Measurements from ENCODE around the gene TAS1R2.

TAS1R2 gene

GRCh38 chr1:18817795-18818435 is 41.5 kb downstream of the TAS1R2 start:
- no peak overlapping the region for H3K4me3 ChIP-seq
- DNase-seq (ENCODE audit: low read depth, low spot score), result no peak
- H3K36me3 ChIP-seq (ENCODE audit: insufficient read depth, low read length), result no peaks in the 10 kb centered on the region
- H3K9me3 ChIP-seq (ENCODE audit: low read depth, low read length), result no peaks in the 10 kb centered on the region
- no peak overlapping the region for H3K27ac ChIP-seq
- no peak overlapping the region for H3K9ac ChIP-seq (ENCODE audit: insufficient read length)
- TF ChIP-seq FOXP2 (optimal IDR thresholded peaks at IDR 0.05; ENCODE audit: control extremely low read depth, extremely low read length, insufficient read depth) (no peak), EZH2 (IDR thresholded peaks at IDR 0.05) (no peak), POLR2AphosphoS5 (IDR thresholded peaks at IDR 0.05; ENCODE audit: borderline replicate concordance, low read depth, low read length) (no peak)

- Histone ChIP-seq H3K27ac (no peak overlapping the region), H3K36me3 (ENCODE audit: insufficient read depth, low read length) (no peaks in the 10 kb centered on the region), H3K9me3 (ENCODE audit: low read depth, low read length) (no peaks in the 10 kb centered on the region), H3K9ac (ENCODE audit: insufficient read length) (no peak overlapping the region), H3K4me3 (no peak overlapping the region)
- no peak for DNase-seq (ENCODE audit: low read depth, low spot score)
- TF ChIP-seq EZH2 (IDR thresholded peaks at IDR 0.05) (no peak), POLR2AphosphoS5 (IDR thresholded peaks at IDR 0.05; ENCODE audit: borderline replicate concordance, low read depth, low read length) (no peak), FOXP2 (optimal IDR thresholded peaks at IDR 0.05; ENCODE audit: control extremely low read depth, extremely low read length, insufficient read depth) (no peak)
These were observed 42.1 kb downstream of the TAS1R2 start for GRCh38 chr1:18817316-18817715.

- TF ChIP-seq FOXP2 (optimal IDR thresholded peaks at IDR 0.05; ENCODE audit: control extremely low read depth, extremely low read length, insufficient read depth), result no peak
- no peak for TF ChIP-seq EZH2 (IDR thresholded peaks at IDR 0.05)
- no peak for TF ChIP-seq POLR2AphosphoS5 (IDR thresholded peaks at IDR 0.05; ENCODE audit: borderline replicate concordance, low read depth, low read length)
- H3K4me3 ChIP-seq, result no peak overlapping the region
- no peak overlapping the region for H3K27ac ChIP-seq
- DNase-seq (ENCODE audit: low read depth, low spot score), result no peak
- no peaks in the 10 kb centered on the region for H3K36me3 ChIP-seq (ENCODE audit: insufficient read depth, low read length)
- no peak overlapping the region for H3K9ac ChIP-seq (ENCODE audit: insufficient read length)
- no peaks in the 10 kb centered on the region for H3K9me3 ChIP-seq (ENCODE audit: low read depth, low read length)
These were observed 42.7 kb downstream of the TAS1R2 start for GRCh38 chr1:18816808-18817207.

- no peak for DNase-seq (ENCODE audit: low read depth, low spot score)
- H3K27ac ChIP-seq, result no peak overlapping the region
- H3K9me3 ChIP-seq (ENCODE audit: low read depth, low read length), result no peaks in the 10 kb centered on the region
- no peak for TF ChIP-seq FOXP2 (optimal IDR thresholded peaks at IDR 0.05; ENCODE audit: control extremely low read depth, extremely low read length, insufficient read depth)
- TF ChIP-seq EZH2 (IDR thresholded peaks at IDR 0.05), result no peak
- TF ChIP-seq POLR2AphosphoS5 (IDR thresholded peaks at IDR 0.05; ENCODE audit: borderline replicate concordance, low read depth, low read length), result no peak
- no peak overlapping the region for H3K9ac ChIP-seq (ENCODE audit: insufficient read length)
- no peaks in the 10 kb centered on the region for H3K36me3 ChIP-seq (ENCODE audit: insufficient read depth, low read length)
- H3K4me3 ChIP-seq, result no peak overlapping the region
These were observed 44.5 kb downstream of the TAS1R2 start for GRCh38 chr1:18814874-18815531.

DNA sequence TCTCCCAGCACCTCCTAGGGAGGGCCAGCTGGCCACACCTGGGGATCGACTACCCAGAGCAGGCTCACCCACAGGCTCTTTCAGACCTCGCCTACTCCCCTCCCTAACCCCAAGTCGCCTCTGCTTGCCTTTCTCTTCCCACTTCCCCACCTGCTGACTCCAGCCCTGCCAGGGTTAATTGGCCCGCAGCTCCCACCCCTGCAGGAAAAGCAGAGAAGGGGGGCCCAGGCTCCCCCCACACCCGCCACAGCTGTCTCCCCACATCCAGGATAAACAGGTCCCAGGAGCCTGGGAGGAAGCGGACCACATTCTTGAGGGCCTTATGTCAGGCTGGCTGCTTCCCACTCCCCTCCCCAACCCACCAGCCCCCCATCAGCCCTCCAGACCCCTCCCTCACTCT is 45.0 kb downstream of the TAS1R2 start:
- TF ChIP-seq EZH2 (IDR thresholded peaks at IDR 0.05), result no peak
- H3K27ac ChIP-seq, result no peak overlapping the region
- no peaks in the 10 kb centered on the region for H3K36me3 ChIP-seq (ENCODE audit: insufficient read depth, low read length)
- DNase-seq (ENCODE audit: low read depth, low spot score), result no peak
- no peak overlapping the region for H3K4me3 ChIP-seq
- no peak overlapping the region for H3K9ac ChIP-seq (ENCODE audit: insufficient read length)
- no peaks in the 10 kb centered on the region for H3K9me3 ChIP-seq (ENCODE audit: low read depth, low read length)

- DNase-seq (ENCODE audit: low read depth, low spot score), result no peak
- H3K9me3 ChIP-seq (ENCODE audit: low read depth, low read length), result no peaks in the 10 kb centered on the region
- no peaks in the 10 kb centered on the region for H3K36me3 ChIP-seq (ENCODE audit: insufficient read depth, low read length)
- H3K27ac ChIP-seq, result no peak overlapping the region
- TF ChIP-seq FOXP2 (optimal IDR thresholded peaks at IDR 0.05; ENCODE audit: control extremely low read depth, extremely low read length, insufficient read depth) (no peak), POLR2AphosphoS5 (IDR thresholded peaks at IDR 0.05; ENCODE audit: borderline replicate concordance, low read depth, low read length) (no peak), EZH2 (IDR thresholded peaks at IDR 0.05) (no peak)
- H3K9ac ChIP-seq (ENCODE audit: insufficient read length), result no peak overlapping the region
- H3K4me3 ChIP-seq, result no peak overlapping the region
These were observed 47.0 kb downstream of the TAS1R2 start for GRCh38 chr1:18812453-18812939.

DNA sequence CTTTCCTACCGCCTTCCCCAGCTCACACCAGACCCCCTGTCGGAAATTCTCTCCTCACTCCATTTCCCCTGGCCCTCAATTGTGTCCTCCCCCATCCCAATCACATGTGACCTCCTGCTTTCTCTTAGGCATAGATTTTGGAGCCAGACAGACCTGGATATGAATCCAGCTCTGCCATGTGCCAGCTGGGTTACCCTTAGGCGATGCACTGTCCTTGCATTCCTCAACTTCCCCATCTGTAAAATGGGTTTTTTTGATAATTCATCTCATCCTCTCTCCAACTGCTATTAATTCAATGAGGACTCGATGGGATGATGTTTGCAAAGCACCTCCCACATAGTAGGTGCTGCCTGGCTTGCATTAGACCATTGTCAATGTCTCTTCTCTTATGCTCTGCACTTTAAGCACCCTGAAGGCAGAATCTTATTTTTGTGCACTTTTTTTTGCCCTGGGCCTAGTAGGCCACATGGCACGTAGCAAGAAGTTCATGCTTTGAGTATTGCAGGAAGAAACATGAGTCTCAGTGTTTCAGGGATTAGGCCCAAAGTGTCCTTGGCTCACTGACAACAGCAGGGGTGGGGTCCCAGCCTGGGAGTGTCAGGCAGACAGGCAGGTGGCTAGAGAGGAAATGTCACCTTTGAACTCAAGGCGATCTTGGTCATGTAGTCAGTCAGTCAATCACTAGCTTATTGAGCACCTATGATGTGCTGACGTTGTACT is 47.6 kb downstream of the TAS1R2 start:
- no peak for DNase-seq (ENCODE audit: low read depth, low spot score)
- Histone ChIP-seq H3K4me3 (no peak overlapping the region), H3K27ac (no peak overlapping the region), H3K9ac (ENCODE audit: insufficient read length) (no peak overlapping the region), H3K36me3 (ENCODE audit: insufficient read depth, low read length) (no peaks in the 10 kb centered on the region), H3K9me3 (ENCODE audit: low read depth, low read length) (no peaks in the 10 kb centered on the region)
- TF ChIP-seq EZH2 (IDR thresholded peaks at IDR 0.05) (no peak), FOXP2 (optimal IDR thresholded peaks at IDR 0.05; ENCODE audit: control extremely low read depth, extremely low read length, insufficient read depth) (no peak), POLR2AphosphoS5 (IDR thresholded peaks at IDR 0.05; ENCODE audit: borderline replicate concordance, low read depth, low read length) (no peak)

Measured in SK-N-MC (cell line).